ENCODE data around the gene HERC2.
"Not testable (repeated sequence)": the region's sequence is repeated elsewhere in the genome, so short reads cannot be mapped to it uniquely, and the experiment has no call there.

Gene HERC2

GRCh38 chr15:28185148-28185895 lies 136.7 kb downstream of the HERC2 start:
- FAIRE-seq (no peak), DNase-seq (ENCODE audit: low spot score) (no peak)

- no peak for FAIRE-seq
- DNase-seq (ENCODE audit: low spot score), result no peak
Observed at GRCh38 chr15:28184166-28184565, 137.8 kb downstream of the HERC2 start.

GRCh38 chr15:28182731-28183130 lies 139.2 kb downstream of the HERC2 start:
- FAIRE-seq, result no peak

GRCh38 chr15:28182216-28182615 lies 139.8 kb downstream of the HERC2 start:
- FAIRE-seq, result no peak
- no peak for DNase-seq (ENCODE audit: low spot score)

More at GRCh38 chr15:28182731-28183130, 139.2 kb downstream of the HERC2 start:
- no peak for DNase-seq (ENCODE audit: low spot score)

GRCh38 chr15:28181366-28181765 lies 140.6 kb downstream of the HERC2 start:
- FAIRE-seq (no peak), DNase-seq (ENCODE audit: low spot score) (no peak)

- DNase-seq (ENCODE audit: low spot score) (no peak), FAIRE-seq (no peak)
Observed at GRCh38 chr15:28179270-28179669, 142.7 kb downstream of the HERC2 start.

GRCh38 chr15:28178727-28179126 lies 143.3 kb downstream of the HERC2 start:
- DNase-seq (ENCODE audit: low spot score) (no peak), FAIRE-seq (no peak)

GRCh38 chr15:28178290-28178689 lies 143.7 kb downstream of the HERC2 start:
- no peak for FAIRE-seq
- no peak for DNase-seq (ENCODE audit: low spot score)

- no peak for FAIRE-seq
- DNase-seq (ENCODE audit: low spot score), result no peak
Observed at GRCh38 chr15:28169366-28169765, 152.6 kb downstream of the HERC2 start.

GRCh38 chr15:28168405-28169121 lies 153.4 kb downstream of the HERC2 start:
- not testable (repeated sequence) for DNase-seq (ENCODE audit: low spot score); FAIRE-seq

GRCh38 chr15:28167042-28167441 lies 154.9 kb downstream of the HERC2 start:
- FAIRE-seq (no peak), DNase-seq (ENCODE audit: low spot score) (no peak)

- DNase-seq (ENCODE audit: low spot score) (no peak), FAIRE-seq (no peak)
Observed at GRCh38 chr15:28165791-28166190, 156.2 kb downstream of the HERC2 start.

GRCh38 chr15:28164876-28165275 lies 157.1 kb downstream of the HERC2 start:
- no peak for FAIRE-seq
- no peak for DNase-seq (ENCODE audit: low spot score)

GRCh38 chr15:28154283-28154682 lies 167.7 kb downstream of the HERC2 start:
- no peak for DNase-seq (ENCODE audit: low spot score)
- FAIRE-seq, result no peak

- FAIRE-seq, result no peak
- no peak for DNase-seq (ENCODE audit: low spot score)
Observed at GRCh38 chr15:28153492-28154119, 168.4 kb downstream of the HERC2 start.

GRCh38 chr15:28152538-28152923 lies 169.4 kb downstream of the HERC2 start:
- not testable (repeated sequence) for FAIRE-seq; DNase-seq (ENCODE audit: low spot score)

- DNase-seq (ENCODE audit: low spot score), result peak; percentile 21
- peak; percentile 88 for FAIRE-seq
Observed at GRCh38 chr15:28151864-28152537, 170.0 kb downstream of the HERC2 start.

- DNase-seq (ENCODE audit: low spot score) (no peak), FAIRE-seq (no peak)
Observed at GRCh38 chr15:28147801-28148200, 174.2 kb downstream of the HERC2 start.

- FAIRE-seq; DNase-seq (ENCODE audit: low spot score): not testable (repeated sequence)
Observed at GRCh38 chr15:28145419-28145818, 176.6 kb downstream of the HERC2 start.

- FAIRE-seq (no peak), DNase-seq (ENCODE audit: low spot score) (no peak)
Observed at GRCh38 chr15:28140062-28140461, 181.9 kb downstream of the HERC2 start.

- FAIRE-seq; DNase-seq (ENCODE audit: low spot score): not testable (repeated sequence)
Observed at GRCh38 chr15:28137408-28138039, 184.5 kb downstream of the HERC2 start.

All from RCC 7860 (cell line).